SIG-M5 treated with dmso at 0.1 percent for 504 hours (cell line): ENCODE measurements around the gene FAM186B.
A peak's percentile ranks its signal among the peaks of the same experiment; 100 is the strongest.

ENCODE experiments used
- DNase-seq: peaks from one replicate; lab custom pipeline; 2025; ENCODE audit not compliant: unreplicated experiment; lab: John Stamatoyannopoulos, UW

The FAM186B gene

GRCh38 chr12:49540229-49541139, 65.0 kb downstream of the FAM186B start:
- no peak for DNase-seq

GRCh38 chr12:49539406-49540228, 65.8 kb downstream of the FAM186B start:
- DNase-seq, result no peak

DNA sequence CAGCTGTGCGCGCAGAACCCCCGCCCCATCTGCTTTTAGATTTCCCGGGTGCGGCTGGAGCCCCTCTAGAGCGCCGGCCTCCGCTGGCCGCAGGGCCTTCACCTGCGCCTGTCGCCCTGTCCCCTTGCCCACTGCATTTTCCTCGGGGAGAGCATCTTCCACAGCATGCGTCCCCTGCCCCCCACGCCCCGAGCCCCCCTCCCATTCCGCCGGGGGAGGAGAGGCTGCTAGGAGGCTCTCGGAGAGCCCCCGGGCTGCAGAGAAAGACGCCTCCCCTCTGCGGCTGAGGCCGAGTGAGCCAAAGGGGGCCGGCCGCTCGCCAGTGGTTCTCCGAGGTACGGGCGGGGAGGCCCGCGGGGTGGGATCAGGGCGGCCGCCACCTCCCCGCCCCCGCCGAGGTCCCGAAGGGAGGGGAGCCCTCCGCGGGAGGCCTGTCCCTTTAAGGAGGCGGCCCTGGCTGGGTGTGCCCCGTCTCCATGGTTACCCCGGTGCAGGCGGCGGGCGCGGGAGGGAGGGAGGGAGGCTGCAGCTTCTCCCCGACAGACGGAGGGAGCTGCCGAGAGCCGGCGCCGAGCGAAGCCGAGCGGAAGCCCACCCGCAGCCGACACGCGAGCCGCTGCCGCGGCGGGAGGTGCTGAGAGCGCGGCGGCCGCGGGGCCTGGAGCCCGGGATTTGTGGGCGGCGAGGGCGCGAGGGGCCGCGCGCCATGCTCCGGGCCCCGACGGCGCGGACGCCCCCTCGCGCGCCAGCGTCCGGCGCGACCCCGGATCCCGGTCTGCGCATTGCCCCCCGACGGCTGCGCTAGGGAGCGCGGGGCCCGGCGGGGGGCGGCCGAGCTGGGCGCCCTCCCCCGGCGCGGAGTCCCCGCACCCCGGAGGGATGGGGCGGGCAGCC, 66.7 kb downstream of the FAM186B start, which contains the start of gene KCNH3:
TSS of gene KCNH3 (plus strand) at position 521 of the 894 bp plus-strand sequence. CDS start 387 bp downstream, outside the sequence.
- peak; percentile 78 for DNase-seq

DNA sequence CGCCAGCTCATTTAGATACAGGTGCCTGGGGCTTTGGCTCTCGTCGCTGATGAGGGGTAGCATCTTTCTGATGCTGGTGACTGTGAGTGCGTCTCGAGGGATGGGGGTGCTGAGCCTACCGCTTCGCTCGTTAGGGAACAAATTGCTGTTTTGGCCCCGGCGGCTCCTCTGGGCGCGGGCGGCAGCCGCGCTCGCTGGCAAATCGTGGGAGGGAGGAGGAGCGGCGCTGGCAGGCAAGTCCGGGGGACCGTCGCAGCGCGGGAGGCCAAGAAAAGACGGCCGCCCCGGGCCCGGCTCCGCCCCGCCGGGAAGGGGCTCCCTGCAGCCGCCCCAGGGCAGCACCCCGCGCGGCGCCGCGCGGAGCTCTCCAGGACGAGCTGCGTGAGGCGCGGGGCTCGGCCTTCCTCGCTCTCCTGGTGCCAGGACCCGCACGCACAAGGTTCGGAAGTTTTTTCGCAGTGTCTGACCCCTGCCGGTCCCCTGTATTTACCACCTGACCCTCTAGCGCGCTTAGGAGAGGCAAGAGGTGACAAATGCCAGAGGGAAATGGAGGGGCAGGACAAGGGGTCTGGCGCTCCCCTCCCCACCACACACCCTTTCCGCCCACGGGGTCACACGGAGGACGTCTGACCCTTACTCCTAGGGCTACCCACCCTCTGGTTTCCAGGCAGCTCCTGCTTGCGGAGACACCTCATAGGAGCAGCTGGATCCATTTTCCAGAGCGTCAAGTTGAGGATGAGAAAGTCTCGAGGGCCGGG, 67.5 kb downstream of the FAM186B start:
- DNase-seq, result peak; percentile 38
